SHP77 treated with DMSO at 0.1 percent for 48 hours (cell line): ENCODE measurements around the gene ATF7IP2.

ENCODE experiments used
- DNase-seq: peaks from one replicate; lab custom pipeline; 2025; lab: John Stamatoyannopoulos, UW

The ATF7IP2 gene

GRCh38 chr16:10511829-10512228 lies 126.0 kb downstream of the ATF7IP2 start:
- no peak for DNase-seq

GRCh38 chr16:10514369-10515055 lies 128.7 kb downstream of the ATF7IP2 start:
- DNase-seq = peak; percentile 2

GRCh38 chr16:10517868-10518267 lies 132.0 kb downstream of the ATF7IP2 start:
- no peak for DNase-seq

DNA sequence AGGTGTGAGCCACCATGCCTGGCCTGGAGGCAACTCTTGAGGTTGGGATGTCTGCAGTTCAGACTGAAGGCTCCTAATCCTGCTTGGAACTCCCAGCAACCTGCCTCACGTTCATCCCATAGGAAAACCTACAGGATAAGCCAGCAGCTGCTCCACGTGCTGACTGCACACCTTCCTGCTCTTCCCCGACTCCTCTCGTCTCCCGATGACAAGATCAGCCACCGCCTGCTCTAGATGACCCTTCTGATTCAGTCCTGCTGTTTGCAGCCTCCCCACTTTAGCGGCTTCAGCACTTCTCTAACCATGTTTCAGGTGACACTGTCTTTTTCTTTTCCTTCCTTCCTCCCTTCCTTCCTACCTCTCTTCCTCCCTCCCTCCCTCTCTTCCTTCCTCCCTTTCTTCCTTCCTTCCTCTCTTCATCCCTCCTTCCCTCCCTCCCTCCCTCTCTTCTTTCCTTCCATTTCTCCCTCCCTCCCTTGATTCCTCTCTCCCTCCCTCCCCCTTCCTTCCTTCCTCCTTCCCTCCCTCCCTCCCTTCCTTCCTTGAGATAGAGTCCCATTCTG lies 132.7 kb downstream of the ATF7IP2 start:
- no peak for DNase-seq

DNA sequence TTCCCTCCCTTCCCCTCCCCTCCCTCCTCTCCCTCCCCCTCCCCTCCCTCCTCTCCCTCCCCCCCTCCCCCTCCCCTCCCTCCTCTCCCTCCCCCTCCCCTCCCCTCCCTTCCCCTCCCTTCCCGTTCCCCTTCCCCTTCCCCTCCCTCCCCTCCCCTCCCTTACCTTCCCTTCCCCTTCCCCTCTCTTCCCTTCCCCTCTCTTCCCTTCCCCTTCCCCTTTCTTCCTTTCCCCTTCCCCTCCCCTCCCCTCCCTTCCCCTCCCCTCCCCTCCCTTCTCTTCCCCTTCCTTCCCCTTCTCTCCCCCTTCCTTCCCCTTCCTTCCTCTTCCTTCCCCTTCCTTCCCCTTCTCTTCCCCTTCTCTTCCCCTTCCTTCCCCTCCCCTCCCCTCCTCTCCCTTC lies 133.4 kb downstream of the ATF7IP2 start:
- DNase-seq = no peak

DNA sequence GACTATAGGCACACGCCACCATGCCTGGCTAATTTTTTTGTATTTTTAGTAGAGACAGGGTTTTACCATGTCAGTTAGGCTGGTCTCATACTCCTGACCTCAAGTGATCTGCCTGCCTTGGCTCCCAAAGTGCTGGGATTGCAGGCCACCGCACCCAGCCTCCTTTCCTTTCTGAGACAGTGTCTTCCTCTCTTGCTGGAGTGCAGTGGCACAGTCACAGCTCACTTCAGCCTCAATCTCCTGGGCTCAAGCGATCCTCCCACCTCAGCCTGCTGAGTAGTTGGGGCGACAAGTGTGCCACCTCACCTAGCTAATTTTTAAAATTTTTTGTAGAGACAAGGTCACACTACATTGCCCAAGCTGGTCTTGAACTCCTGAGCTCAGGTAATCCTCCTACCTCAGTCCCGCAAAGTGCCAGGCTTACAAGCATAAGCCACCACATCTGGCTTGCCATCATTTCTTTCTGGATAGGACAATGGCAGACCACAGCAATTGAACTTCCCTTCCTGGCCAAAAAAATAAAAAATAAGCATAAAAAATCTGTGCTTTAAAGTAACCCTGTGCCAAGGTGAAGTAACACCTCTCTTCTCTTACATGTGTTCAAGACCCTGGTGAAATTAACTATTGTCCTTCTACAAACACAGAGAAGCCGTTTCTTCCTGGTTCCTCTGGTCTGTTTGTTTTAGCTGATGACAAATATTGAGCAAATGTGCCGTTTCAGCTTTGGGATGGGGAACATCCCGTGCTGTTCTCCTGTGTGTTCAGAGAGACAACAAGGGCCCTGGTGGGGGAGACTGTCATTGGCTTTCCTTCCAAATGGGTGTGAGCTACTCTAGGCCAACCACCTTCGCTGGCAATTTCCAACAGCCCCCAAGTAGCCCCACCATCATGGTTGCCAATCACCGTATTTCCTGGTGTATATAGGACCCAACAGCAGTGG lies 134.3 kb downstream of the ATF7IP2 start:
- no peak for DNase-seq

DNA sequence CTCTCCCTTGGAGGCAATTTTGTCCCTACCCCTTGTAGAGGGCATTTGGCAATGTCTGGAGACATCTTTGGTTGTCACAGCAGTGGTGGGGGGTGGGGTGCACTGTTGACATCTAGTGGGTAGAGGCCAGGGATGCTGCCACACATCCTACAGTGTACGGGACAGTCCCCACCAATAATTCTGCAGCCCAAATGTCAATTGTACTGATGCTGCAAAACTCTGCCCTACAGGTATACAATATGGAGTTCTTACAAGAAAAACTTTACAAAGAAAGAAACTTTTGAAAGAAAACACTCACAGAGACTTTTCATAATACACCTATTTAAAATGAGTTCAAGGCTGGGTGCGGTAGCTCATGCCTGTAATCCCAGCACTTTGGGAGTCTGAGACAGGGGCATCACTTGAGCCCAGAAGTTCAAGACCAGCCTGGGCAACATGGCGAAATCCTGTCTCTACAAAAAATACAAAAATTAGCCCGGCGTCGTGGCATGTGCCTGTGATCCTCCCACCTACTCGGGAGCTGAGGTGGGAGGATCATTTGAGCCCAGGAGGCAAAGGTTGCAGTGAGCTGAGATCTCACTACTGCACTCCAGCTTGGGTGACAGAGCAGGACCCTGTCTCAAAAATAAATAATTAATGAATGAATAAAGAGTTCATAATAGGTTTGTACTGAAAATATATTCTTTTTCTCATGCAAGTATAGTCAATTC lies 135.2 kb downstream of the ATF7IP2 start:
- no peak for DNase-seq

GRCh38 chr16:10521681-10522274 lies 135.9 kb downstream of the ATF7IP2 start:
- DNase-seq = peak; percentile 2

- DNase-seq = no peak
These were observed 137.1 kb downstream of the ATF7IP2 start for GRCh38 chr16:10522966-10523365.

DNA sequence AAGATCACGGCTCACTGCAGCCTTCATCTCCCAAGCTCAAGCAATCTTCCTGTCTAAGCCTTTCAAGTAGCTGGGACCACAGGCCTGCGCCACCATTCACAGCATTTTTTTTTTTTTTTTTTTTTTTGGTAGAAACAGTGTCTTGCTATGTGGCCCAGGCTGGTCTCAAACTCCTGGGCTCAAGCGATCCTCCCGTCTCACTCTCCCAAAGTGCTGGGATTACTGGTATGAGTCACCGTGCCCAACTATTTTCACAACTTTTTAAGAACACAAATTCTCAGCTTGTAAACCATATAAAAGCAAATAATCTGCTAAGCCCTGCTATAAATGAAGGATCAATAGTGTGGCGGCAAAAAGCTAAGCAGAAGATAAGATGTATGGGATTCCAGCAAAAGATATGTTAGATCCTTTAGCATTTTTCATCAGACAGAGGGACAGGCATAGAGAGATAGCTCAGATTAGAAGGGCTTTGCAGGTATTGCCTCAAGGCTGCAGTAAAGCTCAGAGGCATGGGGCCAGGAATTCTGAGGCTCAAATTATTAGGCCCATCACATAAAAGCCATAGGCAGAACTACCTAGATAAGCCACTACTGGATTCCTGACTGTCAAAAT lies 139.5 kb downstream of the ATF7IP2 start:
- no peak for DNase-seq

GRCh38 chr16:10526962-10527361 lies 141.1 kb downstream of the ATF7IP2 start:
- no peak for DNase-seq

GRCh38 chr16:10528635-10529034 lies 142.8 kb downstream of the ATF7IP2 start:
- DNase-seq = no peak

DNA sequence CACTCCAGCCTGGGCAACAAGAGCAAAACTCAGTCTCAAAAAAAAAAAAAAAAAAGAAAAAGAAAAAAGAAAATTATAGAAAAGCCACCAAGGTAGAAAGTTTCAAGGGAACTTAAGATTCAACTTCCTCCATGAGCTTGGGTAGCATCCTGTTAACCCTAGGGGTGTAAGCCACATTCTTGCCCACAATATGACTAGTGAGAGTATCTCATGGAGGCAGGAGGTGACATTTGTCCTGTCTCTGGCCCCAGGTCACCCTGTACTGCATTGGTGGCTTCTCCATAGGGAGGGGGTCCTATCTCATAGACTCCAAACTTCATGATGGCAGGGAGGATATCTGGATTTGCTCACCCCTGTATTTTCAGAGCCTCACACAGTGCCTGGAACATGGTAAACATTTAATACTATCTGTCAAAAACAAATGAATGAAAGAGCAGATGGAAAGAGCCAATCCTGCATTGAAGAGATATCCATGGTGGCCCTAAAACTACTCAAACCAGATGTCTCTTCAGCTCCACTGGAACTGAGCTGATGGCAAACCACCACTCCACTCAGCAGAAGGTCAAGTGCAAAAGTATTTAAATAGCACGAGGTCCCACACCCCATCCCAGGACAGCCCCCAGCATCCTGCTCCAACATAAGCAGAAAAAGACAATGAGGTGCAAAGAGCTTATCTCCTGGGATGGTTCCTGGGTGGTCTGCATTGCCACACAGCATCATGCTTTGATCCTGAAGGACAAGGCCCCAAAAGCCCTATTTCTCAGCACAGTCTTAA lies 144.2 kb downstream of the ATF7IP2 start:
- no peak for DNase-seq

- DNase-seq = no peak
These were observed 144.8 kb downstream of the ATF7IP2 start for GRCh38 chr16:10530685-10531084.

DNA sequence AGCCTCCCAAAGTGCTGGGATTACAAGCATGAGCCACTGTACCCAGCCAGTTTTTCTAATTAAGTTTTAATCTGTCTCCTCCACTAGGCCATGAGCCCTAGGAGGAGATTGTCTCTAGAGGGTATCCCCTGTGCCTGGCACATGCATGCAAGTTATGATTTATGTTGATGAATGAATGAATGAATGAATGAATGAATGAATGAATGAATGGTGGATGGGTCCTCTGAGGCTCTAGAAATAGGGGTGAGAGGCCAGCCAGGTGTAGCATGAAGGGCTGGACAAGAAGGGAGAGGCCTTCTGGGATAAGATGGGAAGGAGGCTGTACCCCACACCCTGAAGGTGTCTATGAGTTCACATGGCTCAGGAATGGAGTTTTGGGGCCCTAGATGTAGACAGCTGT lies 145.7 kb downstream of the ATF7IP2 start:
- no peak for DNase-seq
